NCI-H1092 (cell line): Measurements from ENCODE around the gene DPP7.

Experiments used
- DNase-seq: peaks from one replicate; lab custom pipeline; 2025; lab: John Stamatoyannopoulos, UW

Gene DPP7

GRCh38 chr9:137111788-137112563, 2.6 kb downstream of the DPP7 start:
- no peak for DNase-seq

DNA sequence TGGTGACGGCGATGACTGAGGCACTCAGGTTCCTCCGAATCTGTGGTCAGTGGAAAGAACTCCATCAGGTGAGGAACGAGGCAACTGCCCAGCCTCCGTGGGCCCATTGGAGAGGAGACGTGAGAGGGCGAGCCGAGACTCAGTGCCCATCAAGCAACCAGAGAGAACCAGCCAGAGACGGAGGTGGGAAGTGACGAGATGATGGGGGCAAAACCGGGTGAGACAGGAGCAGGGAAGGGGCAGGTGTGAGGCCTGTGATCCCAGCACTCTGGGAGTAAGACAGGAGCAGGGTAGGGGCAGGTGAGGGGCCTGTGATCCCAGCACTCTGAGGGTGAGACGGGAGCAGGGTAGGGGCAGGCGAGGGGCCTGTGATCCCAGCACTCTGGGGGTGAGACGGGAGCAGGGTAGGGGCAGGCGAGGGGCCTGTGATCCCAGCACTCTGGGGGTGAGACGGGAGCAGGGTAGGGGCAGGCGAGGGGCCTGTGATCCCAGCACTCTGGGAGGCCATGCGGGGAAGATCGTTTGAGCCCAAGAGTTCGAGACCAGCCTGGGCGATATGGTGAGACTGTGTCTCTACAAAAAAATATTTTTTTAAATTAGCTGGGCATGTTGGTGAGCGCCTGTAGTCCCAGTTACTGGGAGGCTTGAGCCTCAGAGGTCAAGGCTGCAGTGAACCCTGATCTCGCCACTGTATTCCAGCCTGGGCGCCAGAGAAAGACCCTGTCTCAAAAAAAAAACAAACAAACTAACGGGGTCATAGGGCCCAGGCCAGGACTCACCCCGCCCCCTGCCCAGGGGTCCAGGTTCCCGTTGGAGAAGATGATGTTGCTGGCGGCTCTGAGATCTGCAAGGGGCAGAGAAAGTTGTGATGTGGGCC, 3.4 kb downstream of the DPP7 start:
- no peak for DNase-seq

GRCh38 chr9:137110147-137110910, 4.2 kb downstream of the DPP7 start:
- DNase-seq = no peak

GRCh38 chr9:137109250-137110146, 5.0 kb downstream of the DPP7 start:
- DNase-seq = no peak

DNA sequence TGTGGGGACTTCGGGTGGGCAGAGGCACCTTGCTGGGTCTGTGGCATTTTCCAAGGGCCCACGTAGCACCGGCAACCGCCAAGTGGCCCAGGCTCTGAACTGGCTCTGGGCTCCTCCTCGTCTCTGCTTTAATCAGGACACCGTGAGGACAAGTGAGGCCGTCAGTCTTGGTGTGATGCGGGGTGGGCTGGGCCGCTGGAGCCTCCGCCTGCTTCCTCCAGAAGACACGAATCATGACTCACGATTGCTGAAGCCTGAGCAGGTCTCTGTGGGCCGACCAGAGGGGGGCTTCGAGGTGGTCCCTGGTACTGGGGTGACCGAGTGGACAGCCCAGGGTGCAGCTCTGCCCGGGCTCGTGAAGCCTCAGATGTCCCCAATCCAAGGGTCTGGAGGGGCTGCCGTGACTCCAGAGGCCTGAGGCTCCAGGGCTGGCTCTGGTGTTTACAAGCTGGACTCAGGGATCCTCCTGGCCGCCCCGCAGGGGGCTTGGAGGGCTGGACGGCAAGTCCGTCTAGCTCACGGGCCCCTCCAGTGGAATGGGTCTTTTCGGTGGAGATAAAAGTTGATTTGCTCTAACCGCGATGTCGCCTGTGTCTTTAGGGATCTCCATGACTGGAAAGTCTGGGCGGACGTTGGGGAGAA, 5.8 kb downstream of the DPP7 start:
- no peak for DNase-seq

- DNase-seq = no peak
Observed at GRCh38 chr9:137107982-137108381, 6.6 kb downstream of the DPP7 start.

- no peak for DNase-seq
Observed at GRCh38 chr9:137107312-137107921, 7.1 kb downstream of the DPP7 start.

DNA sequence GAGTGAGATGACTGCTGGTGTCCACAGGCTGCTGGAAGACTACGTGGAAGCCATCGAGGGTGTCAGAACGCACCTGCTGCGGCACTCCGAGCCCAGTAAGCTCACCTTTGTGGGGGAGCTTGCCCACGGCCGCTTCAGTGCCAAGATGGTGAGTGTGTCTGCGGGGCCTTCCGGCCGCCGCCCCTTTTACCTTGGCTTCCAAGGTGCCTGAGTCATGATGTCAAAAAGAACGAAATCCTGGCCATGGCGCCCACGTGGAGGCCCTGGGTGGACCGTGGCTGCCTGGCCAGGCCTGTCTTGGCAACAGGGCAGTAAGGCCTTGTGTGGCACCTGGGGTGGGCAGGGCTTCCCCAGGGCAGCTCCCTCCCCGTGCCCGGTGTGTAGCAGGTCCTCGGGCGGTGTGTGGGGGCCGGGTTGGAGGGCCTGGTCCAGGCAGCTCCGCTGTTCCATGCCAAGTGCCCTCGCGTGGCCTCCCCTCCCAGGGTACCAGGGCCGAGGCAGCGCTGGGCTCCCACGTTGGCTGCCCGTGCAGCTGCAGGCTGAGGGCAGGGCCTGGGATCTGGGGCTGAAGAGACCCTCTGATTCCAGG, 7.8 kb downstream of the DPP7 start:
- DNase-seq = no peak

- no peak for DNase-seq
Observed at GRCh38 chr9:137105814-137106661, 8.5 kb downstream of the DPP7 start.

GRCh38 chr9:137103206-137103999, 11.1 kb downstream of the DPP7 start:
- no peak for DNase-seq

DNA sequence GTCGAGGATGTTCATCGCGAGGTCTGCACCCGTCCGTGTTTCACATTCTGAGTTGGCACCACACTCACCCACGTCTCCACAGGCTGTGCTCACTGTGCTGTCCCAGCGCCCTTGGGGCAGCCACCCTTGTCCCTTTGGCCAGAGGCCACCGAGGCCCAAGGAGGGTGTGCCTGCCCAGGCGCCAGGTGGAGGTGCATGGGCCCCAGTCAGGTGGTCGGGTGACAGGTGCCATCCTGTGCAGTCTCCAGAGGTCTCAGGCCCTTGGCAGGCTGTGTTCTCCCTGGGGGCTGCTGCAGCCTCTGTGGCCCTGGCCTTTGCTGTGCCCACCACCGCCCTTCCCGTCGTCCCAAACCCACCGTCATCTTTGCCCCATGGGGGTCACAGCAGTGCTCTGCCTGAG, 15.3 kb downstream of the DPP7 start:
- DNase-seq = no peak

- DNase-seq = no peak
Observed at GRCh38 chr9:137097761-137098462, 16.6 kb downstream of the DPP7 start.

DNA sequence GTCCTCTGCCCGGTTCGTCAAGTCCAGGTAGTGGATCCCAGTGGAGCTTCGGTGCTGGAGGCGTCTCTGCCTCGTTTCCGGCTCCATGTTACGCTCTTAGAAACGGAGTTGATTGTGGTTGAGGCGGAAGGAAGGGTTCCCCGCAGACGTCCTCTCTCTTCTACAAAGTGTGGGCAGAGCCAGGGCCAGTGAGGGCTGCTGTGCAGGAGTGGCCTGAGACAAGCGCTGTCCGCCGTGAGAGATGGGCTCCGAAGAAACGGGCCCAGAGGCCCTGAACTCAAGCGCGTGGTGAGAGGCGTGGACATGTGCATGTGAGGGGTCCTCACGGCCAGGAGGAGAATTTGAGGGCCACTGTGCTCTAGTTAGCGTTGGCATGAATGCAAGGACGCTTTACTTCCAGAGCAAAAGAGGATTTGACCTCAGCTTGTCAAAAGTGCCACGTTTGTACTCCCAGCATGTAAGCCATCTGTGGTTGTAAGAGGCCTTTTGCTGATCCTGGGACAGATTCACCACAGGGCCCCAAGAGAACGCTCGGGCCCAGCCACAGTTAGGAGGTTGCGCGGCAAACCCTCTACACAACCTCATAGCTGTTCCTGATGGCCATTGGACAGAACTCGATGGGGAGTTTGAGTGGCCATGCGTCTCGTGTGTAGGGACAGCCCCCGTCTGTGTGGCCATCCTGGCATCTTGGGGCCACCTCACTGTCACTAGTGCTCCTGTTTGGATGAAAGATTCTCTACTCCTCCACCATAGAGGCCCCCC, 17.6 kb downstream of the DPP7 start:
- DNase-seq = no peak

DNA sequence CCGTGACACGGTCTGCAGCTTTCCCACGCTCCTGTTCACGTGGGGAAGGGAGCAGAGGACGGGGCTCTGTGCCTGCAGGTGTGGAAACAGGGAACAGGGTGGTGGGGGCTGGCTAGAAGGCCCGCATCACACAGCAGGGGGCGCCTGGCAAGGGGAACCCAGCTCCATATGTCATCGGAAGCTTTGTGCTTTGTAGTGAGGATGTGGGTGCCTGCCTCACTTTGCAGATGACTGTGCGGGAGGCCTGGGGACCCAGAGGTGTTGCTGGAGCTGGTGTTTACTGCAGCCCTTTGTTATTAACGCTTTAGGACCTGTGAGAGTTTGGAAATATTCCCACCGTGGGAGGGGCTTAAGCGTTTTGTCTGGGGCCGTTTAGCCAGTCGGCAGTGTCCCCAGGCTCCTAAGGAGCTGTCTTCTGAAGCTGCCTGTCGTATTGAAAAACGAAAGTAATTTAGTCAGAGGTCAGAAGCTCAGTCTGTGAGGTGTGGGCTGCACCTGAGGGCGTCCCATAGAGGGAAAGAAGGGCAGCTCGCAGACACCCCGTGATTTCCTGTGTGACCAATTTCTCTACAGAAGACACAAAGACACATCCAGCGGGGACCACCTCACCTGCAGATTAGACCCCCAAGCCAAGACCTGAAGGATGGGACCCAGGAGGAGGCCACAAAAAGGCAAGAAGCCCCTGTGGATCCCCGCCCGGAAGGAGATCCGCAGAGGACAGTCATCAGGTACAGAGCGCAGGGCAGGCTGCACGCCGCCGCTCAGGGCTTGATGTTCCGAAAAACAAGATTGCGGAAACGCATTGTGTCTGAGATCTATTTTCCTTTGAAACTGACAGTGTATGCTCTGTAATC, 18.6 kb downstream of the DPP7 start:
- DNase-seq = no peak

DNA sequence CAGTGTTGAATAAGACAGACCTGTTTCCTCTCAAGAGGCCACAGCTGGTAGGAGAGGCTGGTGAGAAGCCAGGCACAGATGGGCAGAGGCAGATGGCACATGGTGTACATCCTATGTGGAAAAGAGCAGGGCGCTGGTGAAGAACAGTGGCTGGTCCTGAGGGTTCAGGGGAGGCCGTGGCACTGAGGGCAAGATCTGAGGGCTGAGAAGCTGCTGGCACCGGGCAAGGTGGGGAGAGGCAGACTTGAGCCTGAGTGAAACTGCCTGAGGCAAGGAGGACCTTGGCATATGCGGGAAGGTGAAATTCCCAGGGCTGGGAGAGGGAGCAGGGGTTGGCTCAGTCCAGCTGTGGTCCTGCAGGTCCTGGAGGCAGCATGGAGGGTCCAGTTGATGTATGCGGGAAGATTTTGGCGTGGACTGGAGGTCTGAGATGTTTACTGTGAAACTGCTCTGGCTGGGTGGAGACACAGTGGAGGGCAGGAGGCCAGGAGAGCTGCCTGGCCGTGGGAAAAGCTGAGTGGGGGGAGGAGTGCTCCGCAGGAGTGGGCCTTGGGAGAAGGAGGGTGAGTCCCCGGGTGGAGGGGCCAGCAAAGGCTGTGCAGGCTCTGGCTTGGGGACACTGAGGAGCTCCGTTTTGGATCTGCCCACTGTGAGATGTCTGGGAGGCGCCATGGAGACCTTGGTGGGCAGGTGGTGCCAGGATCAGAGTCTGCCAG, 25.1 kb downstream of the DPP7 start:
- no peak for DNase-seq
